Smooth muscle cell (in vitro differentiated cells): ENCODE results near the gene ERGIC1. TPM values are rescaled to one million over a fixed set of nuclear protein-coding genes. Genes with fewer than 3 reads are reported as not detected.

Experiments
- DNase-seq: peaks from one replicate; lab custom pipeline; 2025; ENCODE audit not compliant: unreplicated experiment; lab: John Stamatoyannopoulos, UW
- H2AFZ ChIP-seq: fragments of 200-600 bp; sonication (generic); 2 replicates; pipeline ENCODE4 v1.6.0; 2016; ENCODE audit warnings: antibody characterized with exemption, low read depth, mild to moderate bottlenecking
- H3F3A ChIP-seq: fragments of 200-600 bp; sonication (generic); 2 replicates; pipeline ENCODE4 v1.6.0; 2017; ENCODE audit warnings: antibody characterized with exemption, low read depth
- H3K27ac ChIP-seq: fragments of 200-600 bp; sonication (generic); 2 replicates; pipeline ENCODE4 v1.5.1; 2016; ENCODE audit warnings: low read depth, mild to moderate bottlenecking
- H3K27me3 ChIP-seq: fragments of 200-600 bp; sonication (generic); 2 replicates; pipeline ENCODE4 v1.6.1; 2016; ENCODE audit warnings: low read depth, mild to moderate bottlenecking
- H3K36me3 ChIP-seq: fragments of 200-600 bp; sonication (generic); 2 replicates; pipeline ENCODE4 v1.5.1; 2016; ENCODE audit warnings: low read depth
- H3K4me1 ChIP-seq: fragments of 200-600 bp; sonication (generic); 2 replicates; pipeline ENCODE4 v1.5.1; 2016; ENCODE audit warnings: low read depth
- H3K4me2 ChIP-seq: fragments of 200-600 bp; sonication (generic); 2 replicates; pipeline ENCODE4 v1.6.0; 2016; ENCODE audit warnings: mild to moderate bottlenecking
- H3K4me3 ChIP-seq: fragments of 200-600 bp; sonication (generic); 2 replicates; pipeline ENCODE4 v1.5.1; 2016; ENCODE audit warnings: mild to moderate bottlenecking
- H3K79me2 ChIP-seq: fragments of 200-600 bp; sonication (generic); 2 replicates; pipeline ENCODE4 v1.6.0; 2016; ENCODE audit warnings: low read depth, mild to moderate bottlenecking
- H3K9ac ChIP-seq: fragments of 200-600 bp; sonication (generic); 2 replicates; pipeline ENCODE4 v1.6.0; 2016; ENCODE audit warnings: low read depth
- H3K9me3 ChIP-seq: fragments of 200-600 bp; sonication (generic); replicated peaks from 2 replicates; pipeline ENCODE4 v1.5.1; 2016; ENCODE audit warnings: low read depth
- H4K20me1 ChIP-seq: fragments of 200-600 bp; sonication (generic); 2 replicates; pipeline ENCODE4 v1.6.0; 2016; ENCODE audit warnings: low read depth
- WGBS: methylation state at CpG from one replicate; pipeline ENCODE4 v1.1.7; 2016; ENCODE audit warnings: low lambda C conversion rate; 5-methylcytosine and 5-hydroxymethylcytosine counted together
- polyA plus RNA-seq: library from polyadenylated mRNA; unstranded; fragments of >200 nt; fragmentation: Nextera tagmentation; extraction: Ambion mirVana; gene quantifications from 2 replicates; pipeline ENCODE4 v1.2.1, GENCODE V29; 2016
- total RNA-seq: library from RNA; depleted of rRNA; stranded (reverse); fragments of >200 nt; gene quantifications from 2 replicates; pipeline ENCODE4 v1.2.3, GENCODE V29; 2014
- TF ChIP-seq, protein P1 (sequence below): fragments of 200-600 bp; sonication (generic); IDR thresholded peaks from 2 replicates; pipeline ENCODE4 v1.5.1; 2017; ENCODE audit warnings: borderline replicate concordance, mild to moderate bottlenecking, antibody characterized with exemption; ENCODE audit not compliant: insufficient read depth, poor library complexity, severe bottlenecking

Gene ERGIC1
- total and polyA plus RNA-seq, 2 experiments from 2014 or later: 38.2 to 140 TPM

- no peak for DNase-seq
- peaks cover 74% of the 10 kb centered on the region for H4K20me1 ChIP-seq
- TF ChIP-seq, protein P1, sequence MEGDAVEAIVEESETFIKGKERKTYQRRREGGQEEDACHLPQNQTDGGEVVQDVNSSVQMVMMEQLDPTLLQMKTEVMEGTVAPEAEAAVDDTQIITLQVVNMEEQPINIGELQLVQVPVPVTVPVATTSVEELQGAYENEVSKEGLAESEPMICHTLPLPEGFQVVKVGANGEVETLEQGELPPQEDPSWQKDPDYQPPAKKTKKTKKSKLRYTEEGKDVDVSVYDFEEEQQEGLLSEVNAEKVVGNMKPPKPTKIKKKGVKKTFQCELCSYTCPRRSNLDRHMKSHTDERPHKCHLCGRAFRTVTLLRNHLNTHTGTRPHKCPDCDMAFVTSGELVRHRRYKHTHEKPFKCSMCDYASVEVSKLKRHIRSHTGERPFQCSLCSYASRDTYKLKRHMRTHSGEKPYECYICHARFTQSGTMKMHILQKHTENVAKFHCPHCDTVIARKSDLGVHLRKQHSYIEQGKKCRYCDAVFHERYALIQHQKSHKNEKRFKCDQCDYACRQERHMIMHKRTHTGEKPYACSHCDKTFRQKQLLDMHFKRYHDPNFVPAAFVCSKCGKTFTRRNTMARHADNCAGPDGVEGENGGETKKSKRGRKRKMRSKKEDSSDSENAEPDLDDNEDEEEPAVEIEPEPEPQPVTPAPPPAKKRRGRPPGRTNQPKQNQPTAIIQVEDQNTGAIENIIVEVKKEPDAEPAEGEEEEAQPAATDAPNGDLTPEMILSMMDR: no peak
- H3K36me3 ChIP-seq: no peaks in the 10 kb centered on the region
- no peaks in the 10 kb centered on the region for H3K27me3 ChIP-seq
- no peak overlapping the region for H2AFZ ChIP-seq
- peaks cover 93% of the 10 kb centered on the region for H3K79me2 ChIP-seq
- H3K9ac ChIP-seq: no peak overlapping the region
- no peak overlapping the region for H3K27ac ChIP-seq
- WGBS: 93% methylated on average over 12 of the region's 12 CpGs
- H3K4me3 ChIP-seq: no peak overlapping the region
- no peak overlapping the region for H3K4me2 ChIP-seq
- peaks cover 13% of the 10 kb centered on the region for H3K4me1 ChIP-seq
- H3F3A ChIP-seq: no peaks in the 10 kb centered on the region
- no peaks in the 10 kb centered on the region for H3K9me3 ChIP-seq
Observed at GRCh38 chr5:172840432-172841154, 6.5 kb downstream of the ERGIC1 start.

- Histone ChIP-seq H2AFZ (no peak overlapping the region), H3F3A (no peaks in the 10 kb centered on the region), H3K27ac (no peak overlapping the region), H3K9ac (no peak overlapping the region), H3K9me3 (no peaks in the 10 kb centered on the region), H3K36me3 (no peaks in the 10 kb centered on the region), H4K20me1 (peaks cover 80% of the 10 kb centered on the region), H3K27me3 (no peaks in the 10 kb centered on the region), H3K4me2 (no peak overlapping the region), H3K79me2 (peaks cover 93% of the 10 kb centered on the region), H3K4me3 (no peak overlapping the region), H3K4me1 (peaks cover 7% of the 10 kb centered on the region)
- TF ChIP-seq, protein P1: no peak
- WGBS: 97% methylated on average over 6 of the region's 6 CpGs
- no peak for DNase-seq
Observed at GRCh38 chr5:172841256-172841655, 7.2 kb downstream of the ERGIC1 start.

GRCh38 chr5:172843825-172844576 is 9.9 kb downstream of the ERGIC1 start:
- Histone ChIP-seq H3K9me3 (no peaks in the 10 kb centered on the region), H3K4me1 (peaks cover 7% of the 10 kb centered on the region), H3K36me3 (no peaks in the 10 kb centered on the region), H2AFZ (no peak overlapping the region), H3K27ac (no peak overlapping the region), H3K4me2 (no peak overlapping the region), H3K9ac (no peak overlapping the region), H3F3A (no peaks in the 10 kb centered on the region), H3K27me3 (no peaks in the 10 kb centered on the region), H3K4me3 (no peak overlapping the region), H4K20me1 (peaks cover 91% of the 10 kb centered on the region), H3K79me2 (peaks cover 93% of the 10 kb centered on the region)
- WGBS: 93% methylated on average over 18 of the region's 18 CpGs
- DNase-seq: no peak
- TF ChIP-seq, protein P1: no peak
